Testis (tissue), 2 donors: Measurements from ENCODE around the gene SSNA1.

Experiments used
- POLR2A ChIP-seq: fragments of 450-650 bp; IDR thresholded peaks from one replicate; pipeline ENCODE4 v1.6.1; 2017; ENCODE audit warnings: antibody characterized with exemption, mild to moderate bottlenecking, moderate library complexity
- TF ChIP-seq, protein P1 (sequence below), 3 experiments: fragments of 450-650 bp in 2 of 3; fragments of 200-600 bp in 1 of 3; sonication (generic) in 1 of 3; IDR thresholded peaks; one replicate each; pipeline ENCODE4 v1.5.1; 2016 to 2019; ENCODE audit warnings: antibody characterized with exemption in 3 of 3, mild to moderate bottlenecking in 2 of 3, moderate library complexity in 1 of 3

DNA sequence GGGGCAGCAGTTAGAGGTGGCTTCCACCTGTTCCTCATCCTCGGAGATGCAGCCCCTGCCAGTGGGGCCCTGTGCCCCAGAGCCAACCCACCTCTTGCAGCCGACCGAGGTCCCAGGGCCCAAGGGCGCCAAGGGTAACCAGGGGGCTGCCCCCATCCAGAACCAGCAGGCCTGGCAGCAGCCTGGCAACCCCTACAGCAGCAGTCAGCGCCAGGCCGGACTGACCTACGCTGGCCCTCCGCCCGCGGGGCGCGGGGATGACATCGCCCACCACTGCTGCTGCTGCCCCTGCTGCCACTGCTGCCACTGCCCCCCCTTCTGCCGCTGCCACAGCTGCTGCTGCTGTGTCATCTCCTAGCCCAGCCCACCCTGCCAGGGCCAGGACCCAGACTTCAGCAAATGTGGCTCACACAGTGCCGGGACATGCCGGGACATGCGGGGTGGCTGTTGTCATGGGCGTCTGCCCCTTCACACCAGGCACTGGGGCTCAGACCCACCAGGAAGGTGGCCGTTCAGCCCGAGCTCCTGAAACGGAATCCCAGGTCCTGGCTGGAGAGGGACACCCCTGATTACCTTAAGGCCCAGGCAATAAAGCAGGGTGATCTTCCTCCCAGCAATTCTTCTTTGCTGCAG is 37.3 kb downstream of the SSNA1 start:
- TF ChIP-seq, protein P1, sequence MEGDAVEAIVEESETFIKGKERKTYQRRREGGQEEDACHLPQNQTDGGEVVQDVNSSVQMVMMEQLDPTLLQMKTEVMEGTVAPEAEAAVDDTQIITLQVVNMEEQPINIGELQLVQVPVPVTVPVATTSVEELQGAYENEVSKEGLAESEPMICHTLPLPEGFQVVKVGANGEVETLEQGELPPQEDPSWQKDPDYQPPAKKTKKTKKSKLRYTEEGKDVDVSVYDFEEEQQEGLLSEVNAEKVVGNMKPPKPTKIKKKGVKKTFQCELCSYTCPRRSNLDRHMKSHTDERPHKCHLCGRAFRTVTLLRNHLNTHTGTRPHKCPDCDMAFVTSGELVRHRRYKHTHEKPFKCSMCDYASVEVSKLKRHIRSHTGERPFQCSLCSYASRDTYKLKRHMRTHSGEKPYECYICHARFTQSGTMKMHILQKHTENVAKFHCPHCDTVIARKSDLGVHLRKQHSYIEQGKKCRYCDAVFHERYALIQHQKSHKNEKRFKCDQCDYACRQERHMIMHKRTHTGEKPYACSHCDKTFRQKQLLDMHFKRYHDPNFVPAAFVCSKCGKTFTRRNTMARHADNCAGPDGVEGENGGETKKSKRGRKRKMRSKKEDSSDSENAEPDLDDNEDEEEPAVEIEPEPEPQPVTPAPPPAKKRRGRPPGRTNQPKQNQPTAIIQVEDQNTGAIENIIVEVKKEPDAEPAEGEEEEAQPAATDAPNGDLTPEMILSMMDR (IDR thresholded peaks at IDR 0.05) = no peak
- no peak for TF ChIP-seq POLR2A
